GM15510 (cell line): Measurements from ENCODE around the gene NT5DC4.

Experiments used
- POLR2A ChIP-seq: IDR thresholded peaks from 3 replicates; pipeline ENCODE4 v1.6.1; 2011; ENCODE audit warnings: borderline replicate concordance; ENCODE audit not compliant: insufficient read length; ENCODE audit errors: extremely low read depth

NT5DC4 gene

DNA sequence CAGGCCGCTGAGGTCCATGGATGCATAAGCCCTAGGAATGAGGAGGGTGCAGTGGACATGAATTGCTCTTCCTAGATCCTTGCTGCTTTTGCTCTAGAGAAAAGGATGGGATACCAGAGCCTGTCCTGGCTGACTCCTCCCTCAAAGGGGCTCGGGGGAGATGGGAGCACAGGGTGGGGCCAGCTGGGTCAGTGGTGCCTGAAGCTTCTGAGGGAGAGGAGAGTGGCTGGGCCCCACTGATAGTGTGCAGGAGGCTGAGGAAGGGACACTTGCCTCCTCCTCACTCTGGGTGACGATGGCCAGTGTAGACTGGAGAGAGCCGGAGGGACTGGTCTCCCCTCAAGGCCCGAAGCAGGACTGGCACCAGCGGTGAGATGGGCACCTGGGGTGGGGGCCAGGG is at the start of gene NT5DC4:
Gene NT5DC4 (plus strand): TSS at position 236 of the 400 bp plus-strand sequence. CDS start 60 bp downstream, at position 296.
- TF ChIP-seq POLR2A, result no peak

DNA sequence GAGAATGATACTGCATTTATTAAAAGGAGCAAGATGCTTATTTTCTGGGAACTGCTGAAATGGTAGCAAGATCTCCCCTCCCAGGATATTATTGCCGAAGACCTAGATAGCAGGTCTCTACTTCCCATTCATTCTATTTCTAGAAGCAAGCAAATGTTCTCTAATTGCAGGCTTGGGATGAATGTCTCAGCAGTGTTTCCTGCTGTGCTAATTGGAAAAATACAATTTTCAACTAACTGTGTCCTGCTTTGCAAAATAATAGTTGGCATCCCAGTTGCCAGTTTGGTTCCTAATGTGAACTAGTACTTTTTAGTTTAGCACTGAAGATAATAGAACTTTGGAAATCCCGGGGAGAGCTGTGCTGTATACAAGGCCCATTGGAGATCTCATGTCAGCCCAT is 49.0 kb upstream of the NT5DC4 start:
- no peak for TF ChIP-seq POLR2A

DNA sequence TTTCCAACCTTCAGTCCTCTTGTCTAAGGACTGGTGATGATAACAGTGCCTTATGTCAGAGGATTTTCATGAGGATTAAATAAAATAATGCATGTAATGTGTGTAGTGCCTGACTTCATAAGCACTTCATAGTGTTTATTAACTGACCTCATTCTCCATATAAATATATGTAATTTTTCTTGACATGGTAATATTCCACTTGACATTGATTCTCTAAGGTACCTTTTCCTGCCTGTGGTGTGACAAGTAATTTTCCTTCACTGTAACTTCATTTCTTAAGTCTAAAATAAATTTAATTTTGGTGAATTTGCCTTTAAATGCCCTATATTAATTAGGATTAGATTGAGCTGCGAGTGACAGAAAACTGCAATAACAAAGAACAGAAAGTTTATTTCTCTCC is 47.8 kb upstream of the NT5DC4 start:
- no peak for TF ChIP-seq POLR2A

DNA sequence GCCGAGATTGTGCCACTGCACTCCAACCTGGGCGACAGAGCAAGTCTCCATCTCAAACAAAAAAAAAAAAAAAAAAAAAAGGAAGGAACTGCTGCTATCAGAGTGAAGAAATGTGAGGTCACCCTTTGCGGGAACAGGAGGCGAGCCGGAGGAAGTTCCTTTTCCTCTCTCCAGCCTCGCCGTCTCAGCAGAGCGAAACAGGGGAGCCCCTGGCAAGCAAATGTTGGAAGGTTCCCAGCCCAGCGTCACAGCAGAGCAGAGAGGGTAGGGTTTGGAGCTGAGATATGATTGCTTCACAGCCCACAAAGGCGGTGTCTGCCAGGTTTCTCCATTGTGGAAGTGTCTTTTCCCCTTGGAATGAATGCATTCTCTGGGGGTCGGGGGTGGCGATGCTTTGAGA is 46.6 kb upstream of the NT5DC4 start:
- TF ChIP-seq POLR2A, result no peak

DNA sequence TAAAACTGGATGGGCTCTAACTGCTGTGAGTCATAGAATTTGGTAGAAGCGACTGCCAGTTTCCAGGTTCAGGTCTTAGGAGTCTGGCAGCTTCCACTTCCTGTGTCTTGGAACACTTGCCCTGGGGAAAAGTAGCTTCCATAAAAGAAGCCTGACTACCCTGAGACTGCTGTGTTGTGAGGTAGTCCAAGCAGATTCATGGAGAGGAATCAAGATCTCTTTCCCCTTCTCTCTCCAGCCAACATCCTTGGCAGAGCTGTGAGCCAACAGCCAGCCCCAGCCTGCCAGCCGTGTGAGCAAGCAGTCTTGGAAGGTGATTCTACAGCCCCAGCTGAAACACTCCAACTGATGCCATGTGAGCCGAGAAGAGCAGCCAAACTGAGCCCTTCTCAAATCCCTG is 41.3 kb upstream of the NT5DC4 start:
- TF ChIP-seq POLR2A, result no peak

DNA sequence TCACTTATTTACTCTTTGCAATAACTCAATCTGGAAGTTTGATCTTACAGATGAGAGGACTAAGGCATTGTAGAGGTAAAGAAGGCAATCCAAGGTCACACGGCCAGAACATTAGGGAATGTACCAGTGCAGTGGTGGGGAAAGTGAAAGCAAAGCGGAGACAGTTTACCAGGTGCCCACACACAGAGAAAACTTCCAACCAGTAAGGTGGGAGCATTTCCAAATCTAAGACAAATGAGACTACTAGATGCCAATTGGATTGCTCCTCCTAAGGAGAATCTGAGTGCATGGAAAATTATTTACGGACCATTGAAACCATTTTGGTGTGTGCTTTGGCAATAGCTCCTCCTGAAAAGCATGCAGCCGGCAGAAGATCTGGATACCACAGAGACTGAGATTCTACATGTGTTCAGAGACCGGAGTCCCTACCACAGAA is 40.1 kb upstream of the NT5DC4 start:
- no peak for TF ChIP-seq POLR2A

DNA sequence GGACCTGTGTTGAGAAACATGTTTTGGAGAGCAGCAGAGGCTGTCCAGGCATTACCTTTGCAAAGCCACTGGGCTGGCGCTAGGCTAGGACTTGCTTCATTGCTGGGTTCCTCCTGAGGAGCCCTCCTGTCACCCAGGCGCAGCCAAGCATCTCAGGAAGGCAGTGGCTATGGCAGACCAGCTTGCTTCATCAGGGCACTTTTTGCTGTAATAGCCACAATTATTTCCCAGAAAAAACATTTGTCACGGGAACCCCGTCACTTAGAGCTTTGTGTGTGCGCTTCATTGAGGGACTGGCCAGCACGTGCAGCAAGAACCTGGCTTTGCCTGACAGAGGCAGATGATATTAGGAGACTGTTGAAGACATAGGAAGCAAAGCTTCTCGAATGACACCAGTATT is 38.7 kb upstream of the NT5DC4 start:
- no peak for TF ChIP-seq POLR2A

DNA sequence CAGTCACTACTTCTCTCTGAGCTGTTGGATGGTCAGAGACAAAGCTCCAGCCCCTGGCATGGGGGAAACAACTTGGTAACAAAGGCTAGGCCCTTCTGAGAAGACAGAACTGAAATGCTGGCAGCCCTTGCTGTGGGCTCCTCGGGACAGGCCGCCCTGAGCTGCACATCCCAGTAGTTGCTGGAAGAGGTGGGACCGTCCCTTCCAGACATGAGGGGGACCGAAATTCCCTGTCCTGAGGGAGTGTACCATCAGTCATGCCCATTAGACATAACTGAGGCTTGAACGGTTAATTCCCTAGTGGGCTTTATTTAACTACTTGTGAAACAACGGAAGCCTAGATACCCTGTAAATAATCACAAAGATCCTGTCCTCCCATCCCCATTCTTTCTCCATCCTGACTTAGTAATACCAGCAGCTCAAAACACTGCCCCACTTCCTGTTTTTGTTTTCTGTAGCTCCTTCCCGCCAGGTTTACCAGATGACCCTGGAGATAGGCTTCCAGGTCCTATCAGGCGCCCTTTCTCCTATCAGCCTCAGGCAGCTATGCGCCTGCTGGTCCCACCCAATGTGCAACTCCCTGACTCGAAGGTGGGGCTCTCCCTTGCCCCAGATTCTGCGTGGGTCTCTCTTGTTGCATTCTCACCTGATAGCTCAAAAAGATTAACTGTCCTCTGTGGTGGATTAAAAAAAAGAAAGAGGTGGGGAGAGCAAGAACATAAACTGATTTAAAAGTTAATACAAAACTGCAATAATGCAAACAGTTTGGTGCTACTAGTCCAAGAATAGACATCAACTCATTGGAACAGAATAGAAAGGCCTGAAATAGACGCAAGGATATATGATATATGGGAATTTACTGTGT is 37.0 kb upstream of the NT5DC4 start:
- TF ChIP-seq POLR2A, result no peak

DNA sequence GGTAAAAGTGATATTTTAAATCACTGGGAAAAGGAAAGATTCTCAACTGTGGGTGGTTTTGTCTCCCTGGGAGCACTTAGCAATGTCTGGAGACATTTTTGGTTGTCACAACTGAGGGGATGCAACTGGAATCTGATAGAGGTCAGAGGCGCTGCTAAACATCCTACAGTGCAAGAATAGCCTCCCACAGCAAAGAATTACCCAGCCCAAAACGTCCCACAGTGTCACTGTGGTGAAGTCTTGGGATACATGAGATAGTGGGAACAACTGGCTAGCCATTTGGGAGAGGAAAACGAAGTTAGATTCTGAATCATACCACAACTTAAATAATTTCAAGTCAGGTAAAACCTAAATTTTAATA is 36.4 kb upstream of the NT5DC4 start:
- TF ChIP-seq POLR2A, result no peak

DNA sequence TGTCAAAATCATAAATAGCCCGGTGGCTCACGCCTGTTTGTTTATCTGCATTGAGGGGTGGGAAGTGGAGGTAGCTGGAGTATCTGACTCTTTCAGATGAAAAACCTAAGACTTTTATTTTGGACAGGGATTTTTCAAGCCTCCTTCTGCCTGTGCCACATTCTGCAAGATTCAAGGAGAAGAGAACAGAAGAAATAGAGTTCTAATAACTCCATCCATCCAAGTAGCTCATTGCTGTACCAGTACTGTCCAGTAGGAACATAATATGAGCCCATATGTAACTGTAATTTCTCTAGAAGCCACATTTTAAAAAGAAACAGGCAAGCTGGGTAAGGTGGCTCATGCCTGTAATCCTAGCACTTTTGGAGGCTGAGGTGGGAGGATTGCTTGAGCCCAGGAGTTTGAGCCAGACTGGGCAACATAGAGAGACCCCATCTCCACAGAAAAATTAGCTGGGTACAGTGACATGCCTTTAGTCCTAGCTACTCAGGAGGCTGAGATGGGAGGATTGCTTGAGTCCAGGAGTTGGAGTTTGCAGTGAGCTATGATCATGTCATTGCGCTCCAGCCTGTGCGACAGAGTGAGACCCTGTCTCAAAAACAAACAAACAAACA is 35.4 kb upstream of the NT5DC4 start:
- no peak for TF ChIP-seq POLR2A

DNA sequence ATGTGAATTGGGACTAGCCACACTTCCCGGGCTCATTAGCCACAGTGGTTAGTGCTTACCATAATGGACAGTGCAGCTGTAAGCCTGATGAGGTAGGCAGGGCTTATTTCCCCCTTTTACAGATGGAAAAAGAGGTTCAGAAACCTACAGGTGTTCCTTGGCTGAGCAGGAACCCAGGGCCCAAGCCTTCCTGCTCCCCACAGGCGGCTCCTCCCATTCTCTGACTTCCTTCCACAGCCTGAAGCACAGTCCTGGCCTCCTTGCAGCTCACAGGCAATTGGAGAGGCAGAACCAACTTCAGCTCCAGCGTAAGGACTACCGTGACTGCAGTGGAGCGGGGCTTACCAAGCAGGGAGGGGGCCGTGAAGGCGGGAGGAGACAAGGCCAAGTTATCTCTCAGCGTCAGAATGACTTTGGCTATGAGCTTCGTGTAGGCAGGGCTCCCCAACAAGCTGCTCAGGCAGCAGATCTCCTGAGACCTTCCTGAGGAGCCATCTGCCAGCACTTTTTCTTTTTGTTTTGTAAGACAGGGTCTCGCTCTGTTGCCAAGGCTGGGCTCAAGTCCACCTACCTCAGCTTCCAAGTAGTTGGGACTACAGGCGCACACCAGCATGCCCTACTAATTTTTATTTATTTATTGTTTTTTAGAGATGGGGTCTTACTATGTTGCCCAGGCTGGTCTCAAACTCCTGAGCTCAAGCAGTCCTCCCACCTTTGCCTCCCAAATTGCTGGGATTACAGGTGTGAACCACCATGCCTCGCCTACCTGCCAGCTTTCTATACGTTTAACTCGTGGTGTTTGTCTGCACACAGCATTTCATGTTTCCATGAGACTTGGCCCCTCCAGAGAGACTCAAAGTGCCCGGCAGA is 34.2 kb upstream of the NT5DC4 start:
- TF ChIP-seq POLR2A, result no peak

DNA sequence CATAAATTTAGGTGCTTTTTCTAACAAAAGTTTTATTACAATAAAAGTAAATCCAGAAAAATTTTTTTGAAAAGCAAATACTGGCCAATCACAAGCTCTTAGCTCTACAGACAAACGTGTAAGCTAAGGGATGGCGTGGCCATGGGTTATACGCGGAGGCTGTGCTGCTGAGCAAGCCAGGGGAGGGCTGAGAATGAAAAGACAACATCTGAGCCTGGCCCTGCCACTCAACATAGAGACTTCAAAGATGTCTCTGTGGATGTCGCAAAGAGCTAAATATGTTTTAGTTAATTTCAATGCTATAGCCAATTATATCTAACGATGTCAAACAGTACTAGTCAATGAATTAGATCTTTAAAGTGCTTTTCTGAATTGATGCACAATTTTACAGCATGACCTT is 33.3 kb upstream of the NT5DC4 start:
- TF ChIP-seq POLR2A, result no peak

DNA sequence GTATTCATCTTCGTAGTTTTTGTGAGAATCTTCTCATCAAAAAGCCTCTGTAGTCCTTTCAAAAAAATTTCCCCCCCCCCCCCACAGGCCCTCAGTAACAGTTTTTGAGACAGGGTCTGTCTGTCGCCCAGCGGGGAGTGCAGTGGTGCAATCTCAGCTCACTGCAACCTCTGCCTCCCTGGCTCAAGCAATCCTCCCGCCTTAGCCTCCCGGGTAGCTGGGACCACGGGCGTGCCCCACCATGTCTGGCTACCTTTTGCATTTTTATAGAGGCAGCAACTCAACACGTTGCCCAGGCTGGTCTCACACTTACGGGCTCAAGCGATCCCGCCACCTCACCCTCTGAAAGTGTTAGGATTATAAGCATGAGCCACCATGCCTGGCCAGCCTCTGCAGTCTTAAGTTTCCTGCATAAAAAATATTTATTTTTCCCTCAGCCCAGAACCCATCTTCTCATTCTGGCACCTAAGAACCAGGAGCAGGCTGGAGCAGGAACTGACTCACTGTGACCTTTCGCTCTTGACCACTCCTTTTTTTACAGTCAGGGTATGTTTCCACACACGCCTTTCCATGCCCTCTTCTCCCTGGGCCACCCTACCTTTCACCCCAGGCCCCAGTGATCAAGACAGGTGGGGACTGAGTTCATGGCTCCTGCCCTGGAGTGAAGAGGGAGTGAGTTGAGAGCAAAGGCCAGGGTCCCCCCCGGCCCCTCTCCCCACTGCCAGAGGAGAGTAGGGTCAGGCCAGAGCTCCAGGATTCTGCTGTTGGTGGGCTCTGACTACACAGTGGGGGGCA is 32.5 kb upstream of the NT5DC4 start:
- TF ChIP-seq POLR2A, result no peak

DNA sequence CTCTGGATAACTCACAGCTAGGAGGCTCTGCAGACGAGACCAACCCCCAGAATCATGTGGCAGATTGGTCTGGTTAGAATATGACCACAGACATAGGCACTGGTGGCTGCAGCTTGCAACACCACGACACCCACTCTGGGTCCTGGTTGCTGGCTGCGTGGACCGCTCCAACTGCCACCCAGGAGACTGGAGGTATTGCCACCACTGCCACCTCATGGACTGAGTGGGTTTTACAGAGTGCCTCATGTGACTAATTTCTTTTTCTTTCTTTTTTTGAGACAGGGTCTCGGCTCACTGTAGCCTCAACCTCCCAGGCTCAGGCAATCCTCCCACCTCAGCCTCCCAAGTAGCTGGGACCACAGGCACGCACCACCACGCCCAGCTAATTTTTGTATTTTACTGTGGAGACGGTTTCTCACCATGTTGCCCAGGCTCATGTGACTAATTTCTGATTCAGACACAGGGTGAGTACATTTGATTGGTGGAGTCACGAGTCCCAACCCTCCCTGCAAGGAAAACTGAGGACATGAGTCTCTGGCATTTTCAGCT is 29.9 kb upstream of the NT5DC4 start:
- TF ChIP-seq POLR2A, result no peak
